Right lobe of liver (tissue), 6 donors: Measurements from ENCODE around the gene OR2T27. TPM values are rescaled to one million over a fixed set of nuclear protein-coding genes. Genes with fewer than 3 reads are reported as not detected.

Experiments used
- ATAC-seq, 4 donors: fragments of 200-7000 bp; cut with Tn5 transposase; one replicate each; pipeline ENCODE4 v1.9.1; 2020; ENCODE audit warnings: mild to moderate bottlenecking in 4 of 4, moderate library complexity in 4 of 4
- DNase-seq, 3 donors: peaks; one replicate each; pipeline ENCODE4 v3.0.0-alpha.2; 2020
- H3K27ac ChIP-seq, 3 donors: fragments of 200-600 bp; one replicate each; pipeline ENCODE4 v1.8.0; 2022
- H3K27me3 ChIP-seq, 2 donors: fragments of 200-600 bp; one replicate each; pipeline ENCODE4 v1.8.0; 2022
- H3K36me3 ChIP-seq, 4 donors: fragments of 200-600 bp; sonication (generic) in 1 of 4; one replicate each; pipeline versions ENCODE4 v1.5.1 to v1.8.0; 2017 to 2022; ENCODE audit warnings: control low read depth in 1 of 4
- H3K4me1 ChIP-seq, 4 donors: fragments of 200-600 bp; sonication (generic) in 1 of 4; one replicate each; pipeline versions ENCODE4 v1.5.1 to v1.8.0; 2017 to 2022; ENCODE audit warnings: control low read depth in 1 of 4
- H3K4me3 ChIP-seq, 3 donors: fragments of 200-600 bp; one replicate each; pipeline ENCODE4 v1.8.0; 2022
- H3K9me3 ChIP-seq, 4 donors: fragments of 200-600 bp; sonication (generic) in 1 of 4; one replicate each; pipeline versions ENCODE4 v1.5.1 to v1.8.0; 2017 to 2022; ENCODE audit warnings: control low read depth in 1 of 4
- CTCF ChIP-seq, 4 donors: fragments of 200-600 bp in 3 of 4; fragments of 450-650 bp in 1 of 4; IDR thresholded peaks; one replicate each; pipeline versions ENCODE4 v1.5.1 to v1.8.0; 2016 to 2022; ENCODE audit warnings: antibody characterized with exemption in 4 of 4, mild to moderate bottlenecking in 2 of 4
- POLR2A ChIP-seq: fragments of 450-650 bp; IDR thresholded peaks from one replicate; pipeline ENCODE4 v1.6.1; 2017; ENCODE audit warnings: antibody characterized with exemption, mild to moderate bottlenecking
- WGBS: methylation state at CpG from one replicate; pipeline ENCODE4 v1.1.6; 2018; ENCODE audit warnings: low coverage, low lambda C conversion rate; ENCODE audit not compliant: insufficient coverage; ENCODE audit errors: missing lambda C conversion rate; 5-methylcytosine and 5-hydroxymethylcytosine counted together
- intact Hi-C, 2 donors: fragments of 100-400 bp; cut with DNase I; formaldehyde crosslinking; loops; one replicate each; pipeline versions ENCODE4 v1.11.2 to v1.14.1; 2022
- total RNA-seq, 6 experiments: library from RNA; depleted of rRNA in 2 of 6; stranded (reverse); fragments of >200 nt in 2 of 6; fragmentation: NEBNext Ultra II Directional in 3 of 6; extraction: Animal tissue kit (Norgen Biotek cat#: 25700) in 3 of 6; gene quantifications; one replicate each; pipeline versions ENCODE4 v1.1.0 to v1.2.4, GENCODE V29; 2016 to 2023
- donor health status: DM: no; HTN: yes; CAD: no.
- donor health status: DM: no; HTN: no; CAD: no.
- donor health status: DM: no; HTN: no; CAD: no.
- donor health status: DM: no; HTN: yes; CAD: no.
- donor health status: DM: no; HTN: yes; CAD: no.

Gene OR2T27
- total RNA-seq, 6 experiments from 2014 or later = not detected

- DNase-seq (no peak), ATAC-seq (no peak)
- intact Hi-C loops = loop anchor here in 1 of 2 donors (10.0 kb wide), 1 partner anchor 57 kb away; no protein-coding TSS in a partner anchor
- Histone ChIP-seq H3K27me3 (no peaks in the 10 kb centered on the region), H3K36me3 (no peaks in the 10 kb centered on the region), H3K27ac (no peak overlapping the region), H3K4me3 (no peak overlapping the region), H3K9me3 (no peaks in the 10 kb centered on the region), H3K4me1 (no peaks in the 10 kb centered on the region)
- 60% methylated on average over 7 of the region's 7 CpGs for WGBS
- TF ChIP-seq CTCF (IDR thresholded peaks at IDR 0.05) (no peak), POLR2A (no peak)
These were observed 37.2 kb downstream of the OR2T27 start for GRCh38 chr1:248618119-248618518.

GRCh38 chr1:248613742-248614141 is 41.6 kb downstream of the OR2T27 start:
- Histone ChIP-seq H3K27ac (no peak overlapping the region), H3K36me3 (no peaks in the 10 kb centered on the region), H3K4me1 (no peaks in the 10 kb centered on the region), H3K4me3 (no peak overlapping the region), H3K9me3 (no peaks in the 10 kb centered on the region), H3K27me3 (no peaks in the 10 kb centered on the region)
- 38% methylated on average over 1 of the region's 1 CpG for WGBS
- DNase-seq = no peak
- ATAC-seq = no peak
- intact Hi-C loops = loop anchor here in 1 of 2 donors (10.0 kb wide), 1 partner anchor 61 kb away; no protein-coding TSS in a partner anchor
- TF ChIP-seq POLR2A = no peak
- TF ChIP-seq CTCF (IDR thresholded peaks at IDR 0.05) = no peak

- 89% methylated on average over 1 of the region's 4 CpGs for WGBS
- ATAC-seq (no peak), DNase-seq (no peak)
- Histone ChIP-seq H3K4me1 (no peaks in the 10 kb centered on the region), H3K27me3 (no peaks in the 10 kb centered on the region), H3K4me3 (no peak overlapping the region), H3K27ac (no peak overlapping the region), H3K36me3 (no peaks in the 10 kb centered on the region), H3K9me3 (no peaks in the 10 kb centered on the region)
- TF ChIP-seq POLR2A (no peak), CTCF (IDR thresholded peaks at IDR 0.05) (no peak)
- intact Hi-C loops = loop anchor here in 1 of 2 donors (10.0 kb wide), 1 partner anchor 63 kb away; no protein-coding TSS in a partner anchor
These were observed 43.4 kb downstream of the OR2T27 start for GRCh38 chr1:248611883-248612414.

GRCh38 chr1:248610301-248610700 is 45.0 kb downstream of the OR2T27 start:
- no peak for TF ChIP-seq CTCF (IDR thresholded peaks at IDR 0.05)
- no peak for TF ChIP-seq POLR2A
- no peak overlapping the region for H3K27ac ChIP-seq
- H3K27me3 ChIP-seq = no peaks in the 10 kb centered on the region
- no peak for DNase-seq
- peak in 1 of 4 donors; percentile 38 for ATAC-seq
- H3K4me1 ChIP-seq = no peaks in the 10 kb centered on the region
- intact Hi-C loops = loop anchor here in 1 of 2 donors (10.0 kb wide), 1 partner anchor 64 kb away; no protein-coding TSS in a partner anchor
- no peaks in the 10 kb centered on the region for H3K36me3 ChIP-seq
- no peak overlapping the region for H3K4me3 ChIP-seq
- no peaks in the 10 kb centered on the region for H3K9me3 ChIP-seq
- 29% methylated on average over 3 of the region's 3 CpGs for WGBS

Other genes starting within 250 kb of the OR2T27 start
- not detected for gene OR2T2, start 209.9 kb downstream of the OR2T27 start, total RNA-seq
- gene OR2T3, start 182.2 kb downstream of the OR2T27 start, total RNA-seq = not detected
- not detected for gene OR2T5, start 166.9 kb downstream of the OR2T27 start, total RNA-seq
- gene OR2G6, start 147.5 kb downstream of the OR2T27 start, total RNA-seq = not detected
- not detected for gene OR2T29, start 92.8 kb downstream of the OR2T27 start, total RNA-seq
- gene OR2T34, start 80.8 kb downstream of the OR2T27 start, total RNA-seq = not detected
- gene OR2T10, start 57.8 kb downstream of the OR2T27 start, total RNA-seq = not detected
- not detected for gene OR2T11, start 20.4 kb downstream of the OR2T27 start, total RNA-seq
- not detected for gene OR2T35, start 10.2 kb downstream of the OR2T27 start, total RNA-seq
- gene OR14I1, start 47.2 kb upstream of the OR2T27 start, total RNA-seq = not detected
- gene LYPD8, start 100.2 kb upstream of the OR2T27 start, total RNA-seq = not detected
- 10 to 100 TPM in 5 of 6 experiments, 1 to 10 TPM in 1; 9.8 to 13.1 (median 12.4) TPM for gene SH3BP5L, start 170.4 kb upstream of the OR2T27 start, total RNA-seq
- gene ZNF672, start 182.7 kb upstream of the OR2T27 start, total RNA-seq = 10 to 100 TPM; 16.9 to 24.3 (median 19.4) TPM
- gene ZNF692, start 203.6 kb upstream of the OR2T27 start, total RNA-seq = 10 to 100 TPM; 12.2 to 18.3 (median 16.7) TPM